Central memory CD4-positive, alpha-beta T cell (primary cell): Measurements from ENCODE around the gene FGF2.
A peak's percentile ranks its signal among the peaks of the same experiment; 100 is the strongest.
"Not testable (repeated sequence)": the region's sequence is repeated elsewhere in the genome, so short reads cannot be mapped to it uniquely, and the experiment has no call there.

ENCODE experiments used
- DNase-seq: peaks from one replicate; pipeline ENCODE4 v3.0.0; 2022

FGF2 gene

DNA sequence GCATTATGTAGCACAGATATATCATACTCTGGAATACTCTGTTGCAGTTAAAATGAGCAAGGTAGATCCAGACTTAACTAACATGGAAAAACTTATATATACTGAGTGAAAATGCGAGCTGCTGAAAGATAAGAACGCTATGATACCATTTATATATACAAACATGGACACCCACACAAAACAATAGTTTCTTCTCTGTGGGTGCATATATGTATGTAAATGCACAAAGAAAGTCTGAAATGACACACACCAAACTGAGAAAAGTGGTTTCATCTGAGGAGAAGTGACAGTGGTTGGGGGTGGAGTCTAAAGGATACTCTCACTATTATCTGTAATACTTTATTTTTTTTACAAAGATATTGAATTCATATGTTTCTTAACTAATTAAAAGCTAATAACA, 12.2 kb upstream of the FGF2 start:
- no peak for DNase-seq

- no peak for DNase-seq
Observed at GRCh38 chr4:122815248-122815647, 11.4 kb upstream of the FGF2 start.

DNA sequence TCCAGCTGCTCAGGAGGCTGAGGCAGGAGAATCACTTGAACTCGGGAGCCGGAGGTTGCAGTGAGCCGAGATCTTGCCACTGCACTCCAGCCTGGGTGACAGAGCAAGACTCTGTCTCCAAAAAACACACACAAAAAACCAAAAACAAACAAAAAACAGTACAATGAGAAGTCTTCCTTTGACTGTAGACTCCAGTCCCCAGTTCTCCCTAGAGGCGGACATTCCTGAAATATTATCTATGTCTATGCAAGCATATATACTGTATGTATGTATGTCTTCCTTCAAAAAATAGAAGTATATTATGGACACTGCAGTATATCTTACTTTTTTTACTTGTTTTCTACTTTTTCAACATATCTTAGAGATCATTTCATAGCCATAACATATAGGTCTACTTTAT, 10.2 kb upstream of the FGF2 start:
- no peak for DNase-seq

GRCh38 chr4:122819708-122820449, 6.8 kb upstream of the FGF2 start:
- no peak for DNase-seq

GRCh38 chr4:122821092-122821491, 5.5 kb upstream of the FGF2 start:
- no peak for DNase-seq

- no peak for DNase-seq
Observed at GRCh38 chr4:122822466-122822865, 4.2 kb upstream of the FGF2 start.

DNA sequence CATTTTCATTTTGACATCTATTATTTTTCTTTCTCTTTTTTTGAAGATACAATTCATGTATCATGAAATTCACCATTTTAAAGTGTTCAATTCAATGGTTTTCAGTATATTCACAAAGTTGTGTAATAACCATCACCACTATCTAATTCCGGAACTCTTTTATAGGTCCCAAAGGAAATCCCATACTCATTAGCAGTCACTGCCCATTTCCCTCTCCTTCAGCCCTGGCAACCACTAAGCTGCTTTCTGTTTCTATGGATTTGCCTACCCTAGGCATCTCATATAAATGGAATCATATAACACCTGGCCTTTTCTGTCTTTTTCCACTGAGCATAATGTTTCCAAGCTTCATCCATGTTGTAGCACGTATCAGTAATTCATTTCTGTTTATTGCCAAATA, 3.2 kb upstream of the FGF2 start:
- no peak for DNase-seq

DNA sequence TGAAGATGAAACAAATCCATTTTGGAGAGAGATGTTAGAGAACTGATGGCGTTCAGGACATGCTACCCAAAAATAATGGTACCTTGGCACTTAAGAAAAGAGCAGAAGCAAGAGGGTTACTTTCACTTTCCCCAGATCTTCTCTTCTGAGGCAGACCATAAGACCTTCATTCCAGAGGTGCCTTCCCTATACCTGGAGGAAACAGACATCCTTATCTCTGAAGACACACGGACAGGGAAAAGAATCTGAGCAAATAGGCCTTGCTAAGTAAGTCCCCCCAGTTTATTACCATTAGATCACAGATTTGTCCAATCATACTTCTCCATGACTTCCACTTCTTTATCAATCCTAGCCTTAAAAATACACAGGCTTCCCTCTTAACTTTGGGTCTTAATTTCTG, 2.0 kb upstream of the FGF2 start:
- DNase-seq: no peak

- DNase-seq: no peak
Observed at GRCh38 chr4:122826079-122826527, 528 bp upstream of the FGF2 start.

DNA sequence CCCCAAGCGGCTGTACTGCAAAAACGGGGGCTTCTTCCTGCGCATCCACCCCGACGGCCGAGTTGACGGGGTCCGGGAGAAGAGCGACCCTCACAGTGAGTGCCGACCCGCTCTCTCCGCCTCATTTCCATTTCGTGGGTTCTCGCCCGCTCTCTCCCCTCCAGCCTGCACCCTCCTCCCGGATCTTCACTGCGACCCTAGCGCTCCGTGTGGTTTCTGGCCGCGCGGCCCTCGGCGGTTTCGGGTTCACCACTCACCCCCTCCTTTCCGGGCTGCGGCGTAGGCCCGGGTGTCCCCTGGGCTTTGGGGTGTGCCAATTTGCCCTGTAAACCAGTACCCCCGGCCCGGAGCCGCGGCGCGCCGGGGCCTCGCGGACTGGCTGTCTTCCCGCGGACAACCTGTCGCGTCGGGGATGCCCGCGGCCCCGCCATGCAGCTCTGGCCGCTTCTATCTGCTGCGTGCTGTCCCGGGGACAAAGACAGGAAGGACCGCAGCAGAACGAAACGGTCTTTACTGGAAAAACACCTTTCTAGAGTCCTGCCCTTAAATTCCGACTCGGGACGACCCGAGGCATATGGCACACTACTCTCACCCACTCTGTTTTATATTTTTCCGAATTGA, 737 bp downstream of the FGF2 start:
- peak; percentile 3 for DNase-seq

- peak; percentile 27 for DNase-seq
Observed at GRCh38 chr4:122827879-122828601, 1.4 kb downstream of the FGF2 start.

DNA sequence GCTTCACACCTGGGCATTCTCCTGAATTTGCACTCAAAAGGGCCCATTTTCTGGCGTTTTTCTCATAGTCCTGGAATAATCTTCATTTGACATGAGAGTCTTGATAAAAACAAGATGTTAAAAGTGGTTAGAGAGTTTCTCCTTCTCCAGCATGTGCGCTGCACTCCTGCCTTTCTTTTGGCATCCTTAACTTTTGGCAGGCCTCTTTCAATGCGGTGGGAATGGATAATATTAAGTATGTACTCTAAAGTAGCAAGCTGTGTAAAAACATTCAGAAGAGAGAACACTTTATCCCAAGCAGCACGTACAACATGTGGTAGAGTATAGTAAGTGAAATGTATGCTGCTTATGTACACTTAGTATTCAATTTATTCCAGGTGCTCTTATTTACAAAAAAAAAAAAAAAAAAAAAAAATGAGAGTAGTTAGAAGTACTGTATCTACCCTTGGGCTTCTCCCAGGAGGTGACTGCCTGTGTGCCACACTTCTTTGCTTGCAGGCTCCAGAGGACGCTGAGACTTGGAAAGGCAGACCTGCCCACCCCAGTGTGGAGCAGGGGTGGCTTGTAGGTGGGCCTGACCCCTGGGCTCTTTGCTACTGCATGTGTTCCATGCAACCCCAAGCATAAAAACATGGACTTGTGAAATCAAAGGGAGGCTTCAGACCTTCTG, 3.9 kb downstream of the FGF2 start:
- DNase-seq: no peak

GRCh38 chr4:122831515-122832196, 5.0 kb downstream of the FGF2 start:
- no peak for DNase-seq

DNA sequence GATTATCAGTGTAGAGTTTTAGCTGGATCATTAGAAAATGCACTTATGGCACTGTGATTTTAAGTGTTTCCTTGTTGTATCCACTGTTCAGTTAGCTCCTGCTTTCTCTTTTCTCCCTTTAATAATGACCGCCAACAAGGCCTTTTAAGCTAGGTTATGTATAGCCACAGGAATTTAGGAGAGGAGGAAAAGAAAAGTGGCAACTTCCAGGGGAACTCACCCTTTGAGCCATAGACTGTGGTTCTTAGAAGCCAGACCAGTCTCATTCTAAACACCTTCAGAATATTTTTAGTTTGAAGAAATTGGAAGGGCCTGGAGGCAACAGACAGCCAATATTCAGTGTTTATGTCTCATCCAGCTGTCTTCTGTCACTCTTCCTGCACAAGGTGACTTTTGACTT, 6.1 kb downstream of the FGF2 start:
- DNase-seq: no peak

GRCh38 chr4:122833999-122834398, 7.4 kb downstream of the FGF2 start:
- no peak for DNase-seq

GRCh38 chr4:122836941-122837340, 10.3 kb downstream of the FGF2 start:
- no peak for DNase-seq

- DNase-seq: no peak
Observed at GRCh38 chr4:122838034-122838433, 11.4 kb downstream of the FGF2 start.

DNA sequence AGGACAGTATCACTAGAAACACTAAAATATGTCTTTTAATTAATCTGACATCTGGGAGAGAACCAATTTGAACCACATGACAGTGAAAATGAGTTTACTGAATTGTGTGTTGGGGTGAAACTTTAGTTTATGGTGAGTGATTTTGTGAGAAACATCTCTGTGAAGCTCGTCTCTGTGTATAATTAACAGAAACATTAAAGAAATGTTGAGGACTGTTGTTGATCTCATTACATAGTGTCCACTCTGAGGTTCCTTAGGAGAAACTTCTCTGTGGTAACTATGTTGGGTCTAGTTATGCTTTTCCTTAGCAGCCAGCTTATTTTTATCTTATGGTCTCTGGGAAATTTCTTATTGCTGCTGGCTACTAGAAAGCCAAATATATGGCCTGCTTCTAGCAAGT, 15.8 kb downstream of the FGF2 start:
- no peak for DNase-seq

GRCh38 chr4:122842984-122843531, 16.4 kb downstream of the FGF2 start:
- DNase-seq: no peak

GRCh38 chr4:122844391-122844790, 17.8 kb downstream of the FGF2 start:
- not testable (repeated sequence) for DNase-seq

GRCh38 chr4:122845066-122845465, 18.4 kb downstream of the FGF2 start:
- DNase-seq: no peak

DNA sequence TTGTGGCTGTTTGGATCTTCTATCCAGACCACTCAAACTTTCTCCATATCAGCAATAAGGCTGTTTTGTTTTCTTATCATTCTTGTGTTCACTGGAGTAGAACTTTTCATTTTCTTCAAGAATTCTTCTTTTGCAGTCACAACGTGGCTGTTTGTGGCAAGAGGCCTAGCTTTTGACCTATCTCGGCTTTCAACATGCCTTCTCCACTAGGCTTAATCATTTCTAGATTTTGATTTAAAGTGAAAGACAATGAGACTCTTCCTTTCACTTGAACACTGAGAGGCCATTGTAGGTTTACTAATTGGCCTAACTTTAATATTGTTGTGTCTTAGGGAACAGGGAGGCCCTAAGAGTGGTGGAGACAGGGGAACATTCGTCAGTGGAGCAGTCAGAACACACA, 19.1 kb downstream of the FGF2 start:
- no peak for DNase-seq

GRCh38 chr4:122847931-122848330, 21.3 kb downstream of the FGF2 start:
- no peak for DNase-seq
